Liver (tissue), 9 donors: ENCODE results near the gene STK40. TPM values are rescaled to one million over a fixed set of nuclear protein-coding genes. Genes with fewer than 3 reads are reported as not detected.

Experiments used
- DNase-seq: peaks from one replicate; pipeline ENCODE4 v3.0.0-alpha.2; 2017; ENCODE audit warnings: low spot score
- H3K27ac ChIP-seq, 2 donors: one replicate each; pipeline ENCODE4 v1.7.0; 2013; ENCODE audit warnings: inconsistent platforms in 2 of 2, low read length in 2 of 2, control low read depth in 1 of 2, low read depth in 1 of 2, mild to moderate bottlenecking in 1 of 2
- H3K27me3 ChIP-seq, 4 donors: one replicate each; pipeline versions ENCODE4 v1.6.1 to v1.7.0; 2013; ENCODE audit warnings: low read length in 3 of 4, inconsistent platforms in 1 of 4, mild to moderate bottlenecking in 1 of 4, moderate library complexity in 1 of 4; ENCODE audit not compliant: control insufficient read depth in 4 of 4, insufficient read depth in 4 of 4
- H3K36me3 ChIP-seq, 4 donors: one replicate each; pipeline versions ENCODE4 v1.6.1 to v1.7.0; 2013; ENCODE audit warnings: low read length in 3 of 4, mild to moderate bottlenecking in 3 of 4, low read depth in 1 of 4, moderate library complexity in 1 of 4; ENCODE audit not compliant: control insufficient read depth in 4 of 4, insufficient read depth in 3 of 4
- H3K4me1 ChIP-seq, 4 donors: one replicate each; pipeline versions ENCODE4 v1.6.1 to v1.7.0; 2013; ENCODE audit warnings: low read length in 3 of 4, mild to moderate bottlenecking in 3 of 4, moderate library complexity in 1 of 4; ENCODE audit not compliant: control insufficient read depth in 4 of 4, insufficient read depth in 4 of 4
- H3K4me3 ChIP-seq, 3 donors: one replicate each; pipeline versions ENCODE4 v1.6.1 to v1.7.0; 2013; ENCODE audit warnings: low read length in 3 of 3, control low read depth in 1 of 3, low read depth in 1 of 3, mild to moderate bottlenecking in 1 of 3
- H3K9ac ChIP-seq, 2 donors: one replicate each; pipeline ENCODE4 v1.7.0; 2013; ENCODE audit warnings: low read length in 2 of 2, mild to moderate bottlenecking in 2 of 2, moderate library complexity in 2 of 2, control low read depth in 1 of 2, low read depth in 1 of 2
- H3K9me3 ChIP-seq, 4 donors: one replicate each; pipeline versions ENCODE4 v1.6.1 to v1.7.0; 2013; ENCODE audit warnings: low read length in 3 of 4; ENCODE audit not compliant: control insufficient read depth in 4 of 4
- CTCF ChIP-seq: fragments of 150-350 bp; IDR thresholded peaks from 2 replicates; pipeline ENCODE4 v1.5.1; 2017; ENCODE audit warnings: improper control_type of control experiment, low read depth, low read length; ENCODE audit not compliant: missing input control
- FOXA1 ChIP-seq: IDR thresholded peaks from 2 replicates; pipeline ENCODE4 v1.6.1; 2016; ENCODE audit warnings: antibody characterized with exemption
- FOXA2 ChIP-seq: IDR thresholded peaks from 2 replicates; pipeline ENCODE4 v1.6.1; 2016; ENCODE audit warnings: antibody characterized with exemption
- GABPA ChIP-seq, 2 donors: IDR thresholded peaks in 1 of 2; conservative IDR thresholded peaks in 1 of 2; 2 replicates each; pipeline ENCODE4 v1.6.1; 2016; ENCODE audit warnings: antibody characterized with exemption in 2 of 2, mild to moderate bottlenecking in 1 of 2, moderate library complexity in 1 of 2
- HNF4A ChIP-seq, 2 donors: conservative IDR thresholded peaks; 2 replicates each; pipeline ENCODE4 v1.6.1; 2016; ENCODE audit warnings: antibody characterized with exemption in 2 of 2, mild to moderate bottlenecking in 2 of 2
- HNF4G ChIP-seq: IDR thresholded peaks from 2 replicates; pipeline ENCODE4 v1.6.1; 2016; ENCODE audit warnings: antibody characterized with exemption
- JUND ChIP-seq, 2 donors: IDR thresholded peaks; 2 replicates each; pipeline ENCODE4 v1.6.1; 2016; ENCODE audit warnings: antibody characterized with exemption in 2 of 2
- NR2F2 ChIP-seq: IDR thresholded peaks from 2 replicates; pipeline ENCODE4 v1.6.1; 2016; ENCODE audit warnings: antibody characterized with exemption
- RAD21 ChIP-seq, 2 donors: IDR thresholded peaks; 2 replicates each; pipeline ENCODE4 v1.6.1; 2016; ENCODE audit warnings: antibody characterized with exemption in 2 of 2, mild to moderate bottlenecking in 2 of 2
- REST ChIP-seq: IDR thresholded peaks from 2 replicates; pipeline ENCODE4 v1.6.1; 2016; ENCODE audit warnings: antibody characterized with exemption, mild to moderate bottlenecking
- RXRA ChIP-seq, 2 donors: IDR thresholded peaks; 2 replicates each; pipeline ENCODE4 v1.6.1; 2017 to 2018; ENCODE audit warnings: antibody characterized with exemption in 2 of 2, mild to moderate bottlenecking in 1 of 2
- SP1 ChIP-seq: IDR thresholded peaks from 2 replicates; pipeline ENCODE4 v1.6.1; 2018; ENCODE audit warnings: antibody characterized with exemption, mild to moderate bottlenecking
- TAF1 ChIP-seq: conservative IDR thresholded peaks from 2 replicates; pipeline ENCODE4 v1.6.1; 2016; ENCODE audit warnings: antibody characterized with exemption, mild to moderate bottlenecking
- YY1 ChIP-seq: IDR thresholded peaks from 2 replicates; pipeline ENCODE4 v1.6.1; 2016; ENCODE audit warnings: antibody characterized with exemption, mild to moderate bottlenecking
- WGBS: extraction: QIAGEN DNeasy Blood & Tissue Kit; methylation state at CpG from one replicate; pipeline ENCODE4 v1.1.7; 2013; 5-methylcytosine and 5-hydroxymethylcytosine counted together
- polyA plus RNA-seq, 2 donors: library from polyadenylated mRNA; stranded (reverse) in 1 of 2; unstranded in 1 of 2; fragments of 200-250 nt in 1 of 2; fragments of >200 nt in 1 of 2; fragmentation: Nextera tagmentation in 1 of 2; extraction: Ambion mirVana in 1 of 2; gene quantifications; one replicate each; pipeline versions ENCODE4 v1.2.1 to v1.2.3, GENCODE V29; 2013 to 2015
- total RNA-seq, 2 donors: library from RNA; depleted of rRNA; stranded (reverse); fragments of >200 nt; gene quantifications; one replicate each; pipeline ENCODE4 v1.2.3, GENCODE V29; 2014
- TF ChIP-seq, protein P1 (sequence below): IDR thresholded peaks from 2 replicates; pipeline ENCODE4 v1.6.1; 2016; ENCODE audit warnings: antibody characterized with exemption
- TF ChIP-seq, protein P2 (sequence below): IDR thresholded peaks from 2 replicates; pipeline ENCODE4 v1.6.1; 2016; ENCODE audit warnings: antibody characterized with exemption
- TF ChIP-seq, protein P3 (sequence below): IDR thresholded peaks from 2 replicates; pipeline ENCODE4 v1.6.1; 2016; ENCODE audit warnings: antibody characterized with exemption
- donor health status: healthy.
- donor health status: healthy.
- donor health status: healthy.
- donor health status: healthy.
- donor health status: healthy.

The STK40 gene
- total and polyA plus RNA-seq, 4 donors: 13.0 to 26.8 (median 21.9) TPM

- Histone ChIP-seq H3K36me3 (peaks cover 17 to 37% (median 34%) of the 10 kb centered on the region in 4 donors), H3K4me3 (no peak overlapping the region), H3K4me1 (peaks cover 3 to 15% (median 11%) of the 10 kb centered on the region in 4 donors), H3K9ac (no peak overlapping the region), H3K9me3 (no peaks in the 10 kb centered on the region), H3K27me3 (no peaks in the 10 kb centered on the region), H3K27ac (peak overlapping the region in 1 of 2 donors; percentile 40)
- no peak for DNase-seq
- TF ChIP-seq NR2F2 (no peak), SP1 (no peak), JUND (IDR thresholded peaks at IDR 0.05) (no peak), RXRA (IDR thresholded peaks at IDR 0.05) (no peak), FOXA2 (no peak), TAF1 (no peak), GABPA (IDR thresholded peaks at IDR 0.05 in 1 of 2, conservative IDR thresholded peaks at IDR 0.05 in 1 of 2) (no peak), REST (no peak), HNF4A (conservative IDR thresholded peaks at IDR 0.05) (no peak)
- TF ChIP-seq, protein P1, sequence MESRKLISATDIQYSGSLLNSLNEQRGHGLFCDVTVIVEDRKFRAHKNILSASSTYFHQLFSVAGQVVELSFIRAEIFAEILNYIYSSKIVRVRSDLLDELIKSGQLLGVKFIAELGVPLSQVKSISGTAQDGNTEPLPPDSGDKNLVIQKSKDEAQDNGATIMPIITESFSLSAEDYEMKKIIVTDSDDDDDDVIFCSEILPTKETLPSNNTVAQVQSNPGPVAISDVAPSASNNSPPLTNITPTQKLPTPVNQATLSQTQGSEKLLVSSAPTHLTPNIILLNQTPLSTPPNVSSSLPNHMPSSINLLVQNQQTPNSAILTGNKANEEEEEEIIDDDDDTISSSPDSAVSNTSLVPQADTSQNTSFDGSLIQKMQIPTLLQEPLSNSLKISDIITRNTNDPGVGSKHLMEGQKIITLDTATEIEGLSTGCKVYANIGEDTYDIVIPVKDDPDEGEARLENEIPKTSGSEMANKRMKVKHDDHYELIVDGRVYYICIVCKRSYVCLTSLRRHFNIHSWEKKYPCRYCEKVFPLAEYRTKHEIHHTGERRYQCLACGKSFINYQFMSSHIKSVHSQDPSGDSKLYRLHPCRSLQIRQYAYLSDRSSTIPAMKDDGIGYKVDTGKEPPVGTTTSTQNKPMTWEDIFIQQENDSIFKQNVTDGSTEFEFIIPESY: no peak
- TF ChIP-seq, protein P2, sequence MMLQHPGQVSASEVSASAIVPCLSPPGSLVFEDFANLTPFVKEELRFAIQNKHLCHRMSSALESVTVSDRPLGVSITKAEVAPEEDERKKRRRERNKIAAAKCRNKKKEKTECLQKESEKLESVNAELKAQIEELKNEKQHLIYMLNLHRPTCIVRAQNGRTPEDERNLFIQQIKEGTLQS: no peak
- TF ChIP-seq, protein P3, sequence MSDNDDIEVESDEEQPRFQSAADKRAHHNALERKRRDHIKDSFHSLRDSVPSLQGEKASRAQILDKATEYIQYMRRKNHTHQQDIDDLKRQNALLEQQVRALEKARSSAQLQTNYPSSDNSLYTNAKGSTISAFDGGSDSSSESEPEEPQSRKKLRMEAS: no peak
- WGBS: 84% methylated on average over 10 of the region's 10 CpGs
These were observed 80.5 kb downstream of the STK40 start for GRCh38 chr1:36304970-36305914.

DNA sequence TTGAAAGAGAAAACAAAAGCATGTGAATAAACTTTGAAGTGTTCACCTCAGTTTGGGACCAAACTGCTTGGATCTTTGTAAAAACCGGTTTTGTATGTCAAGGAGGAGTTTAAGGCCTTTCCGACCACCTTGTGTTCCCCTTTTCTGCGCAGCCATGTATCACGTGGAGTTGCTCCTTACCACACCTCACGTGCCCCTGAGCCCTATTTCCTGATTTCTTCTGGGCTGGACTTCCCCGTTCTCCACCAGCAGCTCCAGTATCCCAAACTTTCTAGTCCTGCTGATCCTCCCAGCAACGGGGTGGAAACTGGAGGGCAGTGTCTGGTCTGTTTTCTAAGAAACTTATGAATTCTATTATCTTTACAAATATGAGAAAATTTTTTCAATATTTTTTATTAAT lies 81.2 kb downstream of the STK40 start:
- no peak overlapping the region for H3K9ac ChIP-seq
- no peak overlapping the region for H3K4me3 ChIP-seq
- H3K27ac ChIP-seq: no peak overlapping the region
- no peak for DNase-seq
- H3K9me3 ChIP-seq: no peaks in the 10 kb centered on the region
- no peaks in the 10 kb centered on the region for H3K27me3 ChIP-seq
- WGBS: 79% methylated on average over 7 of the region's 7 CpGs
- peaks cover 3 to 15% (median 11%) of the 10 kb centered on the region in 4 donors for H3K4me1 ChIP-seq
- peaks cover 16 to 42% (median 36%) of the 10 kb centered on the region in 4 donors for H3K36me3 ChIP-seq
- TF ChIP-seq, protein P2: no peak
- TF ChIP-seq HNF4A (conservative IDR thresholded peaks at IDR 0.05) (no peak), JUND (IDR thresholded peaks at IDR 0.05) (no peak), HNF4G (no peak), GABPA (IDR thresholded peaks at IDR 0.05 in 1 of 2, conservative IDR thresholded peaks at IDR 0.05 in 1 of 2) (no peak), CTCF (no peak), NR2F2 (no peak), FOXA2 (no peak), FOXA1 (no peak), RAD21 (IDR thresholded peaks at IDR 0.05) (no peak), SP1 (no peak), YY1 (no peak), RXRA (IDR thresholded peaks at IDR 0.05) (no peak), TAF1 (no peak)
- TF ChIP-seq, protein P1: no peak
- TF ChIP-seq, protein P3: no peak
